GM18909 (cell line): ENCODE measurements around the gene SYNGR2.
A peak's percentile ranks its signal among the peaks of the same experiment; 100 is the strongest.

Experiments
- ATAC-seq: cut with Tn5 transposase; IDR thresholded peaks from one replicate; pipeline ENCODE4 v1.9.1; 2021; ENCODE audit warnings: mild to moderate bottlenecking; ENCODE audit not compliant: unreplicated experiment, poor library complexity

SYNGR2 gene

DNA sequence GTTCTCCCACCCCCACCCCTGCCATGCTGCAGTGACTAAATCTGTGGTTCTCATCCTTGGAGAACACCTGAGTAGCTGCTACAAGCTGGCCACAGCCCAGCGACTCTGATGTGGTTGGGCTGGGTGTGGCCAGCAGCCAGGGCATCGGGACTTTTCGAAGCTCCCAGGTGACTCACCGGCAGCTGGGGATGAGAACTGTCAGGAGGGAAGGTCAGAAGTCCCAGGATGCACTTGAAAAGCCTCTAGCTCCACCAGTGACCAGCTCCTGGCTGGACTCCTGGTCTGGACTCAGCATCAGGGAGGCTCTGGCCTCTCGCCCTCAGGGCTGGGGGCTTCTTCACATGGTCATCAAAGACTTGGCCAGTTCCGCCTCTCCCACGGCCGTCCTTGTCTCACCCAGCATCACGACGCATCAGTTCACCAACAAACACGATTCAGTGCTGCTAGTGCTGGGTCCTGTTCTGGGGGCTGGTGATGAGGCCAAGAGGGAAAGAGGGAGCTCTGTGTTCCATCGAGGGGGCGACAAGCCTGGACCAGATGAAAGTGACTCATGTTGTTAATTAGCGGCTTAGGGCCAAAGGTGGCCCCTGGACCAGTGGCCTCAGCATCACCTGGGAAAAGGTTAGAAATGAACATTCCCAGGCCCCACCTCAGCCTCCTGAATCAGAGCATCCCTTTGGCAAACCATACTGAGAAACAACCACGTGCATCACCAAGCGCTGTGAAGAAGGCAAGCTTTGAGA is 26.1 kb upstream of the SYNGR2 start:
- ATAC-seq = no peak

- ATAC-seq = no peak
Measured at GRCh38 chr17:78143214-78144146, 24.9 kb upstream of the SYNGR2 start.

DNA sequence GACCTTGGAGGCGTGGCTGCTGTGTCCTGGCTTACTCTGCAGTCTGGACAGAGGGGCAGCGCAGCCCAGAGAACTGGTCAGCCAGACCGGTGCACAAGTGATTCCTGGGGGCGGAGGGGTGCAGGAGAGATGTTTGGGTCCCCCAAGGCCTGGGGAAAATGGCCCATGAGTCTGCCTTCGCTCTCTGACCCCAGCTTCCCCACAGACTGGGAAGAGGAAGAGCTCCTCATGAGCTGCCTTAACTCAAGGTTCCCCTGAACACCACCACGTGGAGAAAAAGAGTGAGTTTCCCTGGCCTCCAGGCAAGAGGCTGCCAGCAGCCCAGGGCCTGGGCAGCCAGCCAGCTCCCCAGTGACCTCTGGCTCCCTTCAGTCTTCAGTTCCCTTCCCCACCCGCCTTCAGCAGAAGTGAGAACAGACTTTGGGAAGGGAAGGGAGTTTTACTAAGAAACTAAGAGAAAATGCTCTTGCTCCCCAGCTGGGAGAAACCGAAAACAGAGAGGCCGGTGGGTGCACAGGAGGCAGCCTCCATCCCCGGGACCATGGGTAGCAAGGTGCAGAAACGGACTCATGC is 24.1 kb upstream of the SYNGR2 start:
- ATAC-seq = no peak

DNA sequence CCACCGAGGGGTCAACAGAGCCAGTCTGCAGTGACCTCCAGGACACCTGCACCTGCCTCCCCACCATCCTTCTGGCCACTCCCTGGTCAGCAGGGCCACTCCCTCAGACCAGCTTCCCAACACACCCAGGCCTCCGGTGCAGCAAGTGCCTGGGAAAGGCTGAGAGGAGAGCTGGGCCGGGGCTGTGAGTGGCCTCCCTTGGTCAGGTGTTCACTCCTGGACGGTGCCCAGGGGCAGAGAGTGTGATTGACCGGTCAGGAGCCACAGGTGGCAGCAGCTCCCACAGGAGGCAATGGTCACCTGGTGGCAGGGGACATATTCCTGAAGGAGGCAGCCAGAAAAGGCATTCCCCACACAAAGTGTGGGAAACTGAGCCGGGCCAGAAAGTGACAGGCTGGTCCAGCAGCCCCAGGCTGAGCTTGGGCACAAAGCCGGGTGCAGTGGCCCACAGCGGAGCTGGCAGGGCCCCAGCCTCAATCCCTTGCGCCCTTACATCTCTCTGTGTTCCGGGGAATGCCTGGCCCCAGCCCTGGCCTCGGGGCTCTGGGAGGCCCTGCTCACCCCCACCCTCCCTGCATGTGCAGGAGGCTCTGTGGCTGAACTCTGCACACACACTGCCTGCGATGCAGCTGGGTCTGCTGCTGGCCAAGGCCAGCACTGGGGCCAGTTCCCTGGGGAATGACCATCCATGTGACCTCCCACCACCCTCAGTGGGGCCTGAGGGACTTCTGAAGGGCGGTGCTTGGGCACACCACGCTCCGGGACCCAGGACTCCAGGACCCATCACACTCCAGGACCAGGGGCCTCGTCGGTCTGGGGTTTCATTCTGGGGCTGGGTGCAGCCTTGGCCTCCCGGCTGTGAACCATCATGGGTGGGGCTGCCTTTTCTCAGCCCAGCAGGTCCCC is 23.4 kb upstream of the SYNGR2 start:
- ATAC-seq = no peak

DNA sequence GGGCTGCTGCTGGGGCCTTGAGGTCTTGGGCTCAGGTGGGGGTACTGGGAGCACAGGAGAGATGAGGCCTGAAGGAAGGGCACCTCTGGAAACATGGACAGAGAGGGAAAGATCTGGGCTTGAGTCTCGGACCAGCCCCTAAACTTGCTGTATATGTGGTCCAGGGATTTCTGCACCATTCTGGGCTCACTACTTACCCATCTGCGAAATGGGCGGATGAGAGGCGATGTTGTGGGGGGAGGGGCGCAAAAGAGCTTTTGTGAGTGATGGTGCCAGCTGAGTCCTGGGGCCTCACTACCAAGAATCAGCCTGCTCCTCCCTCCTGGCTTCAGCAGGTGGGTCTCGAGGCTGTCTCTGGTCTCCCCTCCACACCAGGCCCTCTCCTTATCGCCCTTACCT is 21.9 kb upstream of the SYNGR2 start:
- ATAC-seq = no peak

DNA sequence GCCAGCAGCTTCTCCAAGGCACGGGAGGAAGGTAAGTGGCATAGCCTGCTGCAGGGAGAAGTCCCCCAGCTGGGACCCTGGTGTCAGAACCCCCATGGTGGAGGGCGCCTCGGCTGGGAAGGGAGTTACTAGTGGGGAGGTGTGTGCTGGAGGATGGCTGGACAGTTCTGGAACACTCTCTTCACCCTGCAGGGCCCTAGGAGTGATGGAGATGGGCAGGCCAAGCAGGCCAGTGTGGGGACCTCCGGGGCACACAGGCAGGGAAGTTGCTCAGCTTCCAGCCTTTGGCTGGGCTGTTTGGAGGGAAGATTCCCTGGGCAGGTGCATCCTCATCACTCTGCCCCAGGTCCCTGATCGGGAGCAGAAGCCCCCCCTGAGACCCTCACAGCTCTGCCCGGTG is 21.5 kb upstream of the SYNGR2 start:
- no peak for ATAC-seq

DNA sequence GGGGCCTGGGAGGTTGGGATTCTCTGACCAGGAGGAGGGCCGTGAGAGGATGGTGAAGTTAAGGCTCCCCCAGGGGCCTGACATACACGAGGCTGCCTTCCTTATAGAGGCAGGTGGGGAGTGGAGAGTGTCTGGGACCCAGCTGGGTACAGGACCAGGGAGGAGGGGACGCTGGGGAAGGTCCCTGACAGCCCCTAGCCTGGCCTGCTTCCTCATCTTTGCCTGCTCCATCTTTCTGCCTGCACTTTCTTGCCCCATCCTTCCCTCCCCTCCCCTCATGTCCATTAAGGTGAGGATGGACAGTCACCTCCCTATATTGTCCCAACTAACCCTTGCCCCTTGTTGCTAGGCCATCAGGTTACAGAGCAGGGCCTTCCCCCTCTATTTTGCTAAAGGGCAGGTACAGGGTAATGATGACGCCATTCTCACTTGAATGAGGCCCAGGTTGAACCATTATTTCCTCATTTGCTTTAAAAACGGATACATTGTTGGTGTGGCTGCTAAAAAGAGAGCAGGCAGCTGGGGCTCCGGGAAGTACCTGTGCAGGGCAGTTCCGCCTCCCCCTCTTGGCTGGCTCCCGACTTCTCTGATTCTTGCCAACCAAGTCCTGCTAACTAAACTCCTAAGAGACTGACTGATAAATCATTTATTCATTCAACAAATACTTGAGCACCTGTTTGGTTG is 20.9 kb upstream of the SYNGR2 start:
- ATAC-seq = peak; percentile 58

- ATAC-seq = no peak
Measured at GRCh38 chr17:78148286-78149016, 19.9 kb upstream of the SYNGR2 start.

DNA sequence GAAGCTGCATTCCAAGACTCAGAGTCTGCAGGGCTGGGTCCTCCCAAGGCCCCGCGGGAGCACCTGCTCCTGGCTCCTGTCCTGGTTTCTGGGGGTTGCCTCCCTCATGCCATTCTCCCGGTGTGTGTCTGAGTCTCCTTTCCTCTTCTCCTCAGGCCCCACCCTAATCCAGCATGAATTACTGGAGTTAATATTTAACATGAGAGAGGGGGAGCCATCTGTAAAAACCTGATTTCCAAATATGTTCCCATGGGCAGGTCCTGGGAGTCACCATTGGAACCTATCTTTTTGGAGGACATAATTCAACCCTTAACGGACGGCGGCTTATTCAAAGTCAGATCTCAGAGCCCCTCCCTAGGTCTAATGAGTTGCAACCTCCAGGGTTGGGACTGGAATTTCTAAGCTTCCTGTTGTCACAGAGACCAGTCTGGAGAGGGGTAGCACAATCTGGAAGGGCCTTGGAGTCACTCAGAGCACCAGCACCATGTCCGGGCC is 16.8 kb upstream of the SYNGR2 start:
- no peak for ATAC-seq

DNA sequence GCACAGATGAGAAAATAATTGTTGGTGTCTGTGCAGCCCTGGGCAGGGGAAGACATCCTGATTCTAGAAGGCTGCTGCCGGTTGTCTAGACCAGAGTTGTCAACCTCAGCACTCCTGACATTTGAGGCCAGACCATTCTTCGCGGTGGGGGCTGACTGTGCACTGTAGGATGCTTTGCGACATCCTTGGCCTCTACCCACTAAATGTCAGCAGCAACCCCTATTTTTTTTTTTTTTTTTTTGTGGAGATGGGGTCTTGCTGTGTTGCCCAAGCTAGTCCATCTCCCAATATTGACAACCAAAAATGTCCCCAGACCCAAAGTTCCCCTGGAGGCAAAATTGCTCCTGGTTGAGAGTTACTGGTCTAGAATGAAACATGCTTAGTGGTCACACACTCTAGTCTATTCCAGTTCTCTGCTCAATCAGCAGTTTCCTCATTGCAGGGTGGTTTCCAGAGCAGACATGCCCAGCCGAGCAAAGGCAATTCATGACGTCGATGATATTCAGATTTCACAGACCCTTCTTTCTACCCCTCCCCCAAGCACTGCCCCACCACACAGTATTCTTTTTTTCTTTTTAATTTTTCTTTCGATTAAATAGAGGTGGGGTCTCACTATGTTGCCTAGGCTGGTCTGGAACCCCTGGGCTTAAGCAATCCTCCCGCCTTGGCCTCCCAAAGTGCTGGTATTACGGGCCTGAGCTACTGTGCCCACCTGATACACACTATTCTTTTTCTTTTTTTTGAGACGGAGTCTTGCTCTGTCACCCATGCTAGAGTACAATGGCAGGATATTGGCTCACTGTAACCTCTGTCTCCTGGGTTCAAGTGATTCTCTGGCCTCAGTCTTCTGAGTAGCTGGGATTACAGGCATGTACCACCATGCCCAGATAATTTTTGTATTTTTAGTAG is 13.2 kb upstream of the SYNGR2 start:
- ATAC-seq = peak; percentile 68

DNA sequence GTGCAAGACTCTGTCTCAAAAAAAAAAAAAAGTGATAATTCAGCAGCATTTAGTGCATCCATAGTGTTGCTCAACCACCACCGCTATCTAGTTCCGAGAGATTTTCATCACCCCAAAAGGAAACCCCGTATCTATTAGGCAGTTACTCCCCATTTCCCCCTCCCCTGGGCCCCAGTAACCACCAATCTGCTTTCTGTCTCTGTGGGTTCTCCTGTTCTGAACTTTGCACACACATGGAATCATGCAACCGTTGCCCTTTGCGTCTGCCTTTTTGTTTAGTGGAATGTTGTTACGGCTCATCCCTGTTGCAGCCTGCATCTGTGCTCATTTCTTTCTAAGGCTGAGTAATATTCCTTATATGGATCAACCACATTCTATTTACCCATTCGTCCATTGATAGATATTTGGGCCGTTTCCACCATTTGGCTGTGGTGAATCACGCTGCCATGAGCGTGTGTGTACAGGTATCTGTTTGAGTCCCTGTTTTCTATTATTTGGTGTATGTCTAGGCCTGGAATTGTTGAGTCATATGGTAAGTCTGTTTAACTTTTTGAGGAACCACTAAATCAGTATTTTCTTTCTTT is 8.7 kb upstream of the SYNGR2 start:
- peak; percentile 34 for ATAC-seq

GRCh38 chr17:78163881-78164747 is 4.3 kb upstream of the SYNGR2 start:
- ATAC-seq = no peak

- no peak for ATAC-seq
Measured at GRCh38 chr17:78164748-78165607, 3.4 kb upstream of the SYNGR2 start.

GRCh38 chr17:78166416-78166815 is 2.0 kb upstream of the SYNGR2 start:
- no peak for ATAC-seq

- ATAC-seq = peak; percentile 21
Measured at GRCh38 chr17:78168903-78169793, 767 bp downstream of the SYNGR2 start.
